NCI-H2081 treated with DMSO at 0.1 percent for 48 hours (cell line): ENCODE results near the gene PEX11G.
"Not testable (repeated sequence)": the region's sequence is repeated elsewhere in the genome, so short reads cannot be mapped to it uniquely, and the experiment has no call there.

Source experiments
- DNase-seq: peaks from one replicate; lab custom pipeline; 2025; lab: John Stamatoyannopoulos, UW

PEX11G gene

DNA sequence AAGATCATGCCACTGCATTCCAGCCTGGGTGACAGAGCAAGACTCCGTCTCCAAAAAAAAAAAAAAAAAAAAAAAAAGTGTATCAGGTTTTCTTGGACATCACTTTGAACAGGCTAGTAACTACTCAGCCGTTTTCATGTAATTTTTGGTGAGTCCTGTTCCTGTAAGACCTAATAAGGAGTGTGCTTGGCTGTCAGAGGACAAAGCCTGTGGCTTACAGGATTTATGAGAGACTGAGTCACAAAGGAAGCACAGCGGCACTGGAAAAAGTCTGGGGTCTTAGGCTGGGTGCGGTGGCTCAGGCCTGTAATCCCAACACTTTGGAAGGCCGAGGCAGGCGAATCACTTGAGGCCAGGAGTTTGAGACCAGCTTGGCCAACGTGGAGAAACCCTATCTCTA, 55.4 kb downstream of the PEX11G start:
- not testable (repeated sequence) for DNase-seq

DNA sequence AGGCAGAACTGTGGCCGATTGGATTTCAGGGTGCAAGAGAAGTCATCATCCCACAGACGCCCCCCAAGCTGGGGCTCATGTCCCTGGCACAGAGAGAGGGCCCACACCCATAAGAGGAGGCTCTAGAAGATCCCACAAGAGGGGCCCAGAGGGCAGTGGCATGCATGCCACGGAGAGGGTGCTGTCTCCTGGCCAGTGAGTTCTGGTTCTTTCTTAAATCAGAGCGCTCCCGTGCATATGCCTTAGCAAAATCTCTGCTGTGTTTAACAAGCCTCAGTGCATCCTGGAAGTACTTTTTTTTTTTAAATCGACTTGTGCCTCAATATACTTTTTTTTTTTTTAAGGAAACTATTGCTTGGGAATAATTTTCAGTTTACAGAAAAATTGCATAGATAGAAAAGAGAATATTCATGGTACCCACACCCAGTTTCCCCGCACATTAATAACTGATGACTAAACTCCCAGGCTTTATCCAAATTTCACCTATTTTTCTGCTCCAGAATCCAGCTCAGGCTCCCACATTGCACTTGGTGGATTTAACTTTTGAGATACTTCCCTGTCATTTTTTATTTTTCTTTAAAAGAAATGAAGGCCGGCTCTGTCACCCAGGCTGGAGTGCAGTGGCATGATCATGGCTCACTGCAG, 59.1 kb downstream of the PEX11G start:
- DNase-seq: no peak

DNA sequence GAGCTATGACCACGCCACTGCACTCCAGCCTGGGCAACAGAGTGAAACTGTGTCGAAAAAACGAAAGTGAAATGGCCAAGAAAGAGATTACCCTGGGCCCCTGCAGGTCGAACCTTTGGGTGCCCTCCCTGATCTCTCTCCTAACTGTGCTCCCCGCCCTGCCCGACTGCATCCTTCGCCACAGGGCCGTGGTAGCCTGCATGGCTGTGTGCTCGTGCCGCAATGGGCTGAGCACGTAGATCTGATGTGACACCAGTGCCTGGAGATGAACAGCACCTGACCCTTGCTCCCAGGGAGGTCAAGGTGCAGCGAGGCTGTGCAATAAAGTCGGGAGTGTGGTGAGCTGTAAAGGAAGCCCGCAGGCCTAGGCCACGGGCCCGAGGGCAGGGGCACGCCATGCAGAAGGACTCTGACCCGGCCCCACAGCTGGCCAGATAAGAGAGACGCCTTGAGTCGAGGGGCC, 60.2 kb downstream of the PEX11G start:
- no peak for DNase-seq

DNA sequence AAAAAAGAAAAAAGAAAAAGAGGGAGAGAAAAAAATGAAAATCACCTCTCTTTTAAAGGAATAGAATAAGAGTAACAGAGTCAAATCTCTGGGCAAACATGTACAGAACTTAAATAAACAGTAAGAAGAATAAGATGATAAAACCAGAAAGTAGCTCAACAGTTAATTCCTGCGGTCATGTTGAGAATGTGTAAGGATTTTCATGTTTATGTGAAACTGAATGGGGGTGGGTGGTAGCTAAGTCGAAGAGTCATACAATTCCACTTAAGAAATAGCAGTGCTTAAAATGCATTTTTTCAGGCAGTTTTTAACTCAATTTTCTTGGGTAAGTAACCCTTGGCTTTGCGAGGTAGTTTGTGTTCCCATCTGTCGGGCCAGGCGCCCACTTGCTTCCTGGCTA, 60.9 kb downstream of the PEX11G start:
- no peak for DNase-seq

DNA sequence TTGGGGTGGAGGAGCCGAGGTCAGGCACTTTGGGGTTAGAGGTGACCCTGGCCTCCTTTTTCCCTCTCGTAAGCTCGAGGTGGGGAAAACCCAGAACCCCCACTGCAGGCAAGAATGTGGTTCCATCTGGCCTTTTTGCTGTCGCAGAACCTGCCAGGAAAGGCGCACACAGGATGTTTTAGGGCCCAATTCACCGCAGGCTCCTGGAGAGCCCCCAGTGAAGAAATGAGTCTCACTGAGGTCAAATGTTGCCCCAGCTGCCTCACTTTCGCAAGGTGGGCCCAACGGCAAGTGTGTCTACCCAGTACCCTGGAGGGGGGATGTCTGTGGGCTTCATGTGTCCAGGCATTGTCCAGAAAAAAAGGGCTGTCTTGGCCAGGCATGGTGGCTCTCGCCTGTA, 61.8 kb downstream of the PEX11G start:
- DNase-seq: no peak
